ENCODE data around the gene BAZ2A. TPM values are rescaled to one million over a fixed set of nuclear protein-coding genes. Genes with fewer than 3 reads are reported as not detected.
"Not testable (repeated sequence)": the region's sequence is repeated elsewhere in the genome, so short reads cannot be mapped to it uniquely, and the experiment has no call there.

The BAZ2A gene
- polyA plus RNA-seq, 1 donor (not counting 4 experiments of a cell fraction or from before 2014, with no cell fraction given): 55.7 TPM

- H3K9me3 ChIP-seq (ENCODE audit: control insufficient read depth, low read depth, low read length): no peaks in the 10 kb centered on the region
- H3K36me3 ChIP-seq (ENCODE audit: control insufficient read depth in 2 of 2, extremely low read depth in 1 of 2, insufficient read depth in 2 of 2, low read length in 2 of 2): no peaks in the 10 kb centered on the region
- no peaks in the 10 kb centered on the region for H3K4me1 ChIP-seq (ENCODE audit: control insufficient read depth, extremely low read depth, insufficient read depth, low read length)
- H3K9me1 ChIP-seq (ENCODE audit: control insufficient read depth, extremely low read depth, insufficient read depth, low read length): no peaks in the 10 kb centered on the region
- TF ChIP-seq CTCF (optimal IDR thresholded peaks at IDR 0.05 in 1 of 3, IDR thresholded peaks at IDR 0.05 in 1 of 3, conservative IDR thresholded peaks at IDR 0.05 in 1 of 3; ENCODE audit: extremely low read depth in 1 of 3, insufficient read depth in 2 of 3, low read length in 3 of 3): no peak
- no peak for TF ChIP-seq EZH2 (IDR thresholded peaks at IDR 0.05; ENCODE audit: low read length)
- DNase-seq (ENCODE audit: low read depth, low spot score) (no peak), FAIRE-seq (no peak)
- H3K4me2 ChIP-seq (ENCODE audit: control insufficient read depth, extremely low read depth, insufficient read depth, low read depth, low read length): no peak overlapping the region
- dilution Hi-C loops (cut with MboI; ENCODE audit: extremely low pct_ligation_motif_present, low sequenced_read_pairs): no loop called here
- no peak overlapping the region for H3K27ac ChIP-seq (ENCODE audit: control insufficient read depth, insufficient read depth, low read length)
- H3K9ac ChIP-seq (ENCODE audit: control insufficient read depth, extremely low read depth, insufficient read depth, low read length): no peak overlapping the region
- no peak overlapping the region for H3K4me3 ChIP-seq (ENCODE audit: control insufficient read depth in 2 of 3, extremely low read depth in 1 of 3, insufficient read depth in 2 of 3, low read depth in 1 of 3, low read length in 3 of 3)
- H4K20me1 ChIP-seq (ENCODE audit: control insufficient read depth, extremely low read depth, insufficient read depth, low read length): no peaks in the 10 kb centered on the region
- H2AFZ ChIP-seq (ENCODE audit: control insufficient read depth, low read length): no peak overlapping the region
- H3K27me3 ChIP-seq (ENCODE audit: control insufficient read depth, extremely low read depth, insufficient read depth, low read length): no peaks in the 10 kb centered on the region
- no peaks in the 10 kb centered on the region for H3K79me2 ChIP-seq (ENCODE audit: control insufficient read depth, insufficient read depth, low read length)
Observed at GRCh38 chr12:56657416-56658379, 27.6 kb upstream of the BAZ2A start.

DNA sequence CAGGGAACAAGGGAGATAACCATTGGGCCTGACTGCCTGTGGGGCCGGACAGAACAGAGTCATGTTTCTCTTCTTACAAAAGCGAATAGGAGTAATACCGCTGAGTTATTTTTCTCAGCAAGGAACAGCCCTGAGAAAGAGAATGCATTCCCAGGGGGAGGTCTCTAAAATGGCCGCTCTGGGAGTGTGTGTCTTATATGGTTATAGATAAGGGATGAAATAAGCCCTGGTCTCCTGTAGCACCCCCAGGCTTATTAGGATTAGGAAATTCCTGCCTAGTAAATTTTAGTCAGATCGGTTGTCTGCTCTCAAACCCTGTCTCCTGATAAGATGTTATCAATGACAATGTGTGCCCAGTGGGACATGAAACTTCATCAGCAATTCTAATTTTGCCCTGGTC, 23.7 kb upstream of the BAZ2A start:
- H3K9me3 ChIP-seq (ENCODE audit: control insufficient read depth, low read depth, low read length); FAIRE-seq; H3K4me3 ChIP-seq (ENCODE audit: control insufficient read depth in 2 of 3, extremely low read depth in 1 of 3, insufficient read depth in 2 of 3, low read depth in 1 of 3, low read length in 3 of 3); H3K27me3 ChIP-seq (ENCODE audit: control insufficient read depth, extremely low read depth, insufficient read depth, low read length); H3K27ac ChIP-seq (ENCODE audit: control insufficient read depth, insufficient read depth, low read length); dilution Hi-C loops (cut with MboI; ENCODE audit: extremely low pct_ligation_motif_present, low sequenced_read_pairs); H3K4me2 ChIP-seq (ENCODE audit: control insufficient read depth, extremely low read depth, insufficient read depth, low read depth, low read length); H3K9me1 ChIP-seq (ENCODE audit: control insufficient read depth, extremely low read depth, insufficient read depth, low read length); H3K4me1 ChIP-seq (ENCODE audit: control insufficient read depth, extremely low read depth, insufficient read depth, low read length); H3K79me2 ChIP-seq (ENCODE audit: control insufficient read depth, insufficient read depth, low read length); H3K36me3 ChIP-seq (ENCODE audit: control insufficient read depth in 2 of 2, extremely low read depth in 1 of 2, insufficient read depth in 2 of 2, low read length in 2 of 2); DNase-seq (ENCODE audit: low read depth, low spot score); H3K9ac ChIP-seq (ENCODE audit: control insufficient read depth, extremely low read depth, insufficient read depth, low read length); H2AFZ ChIP-seq (ENCODE audit: control insufficient read depth, low read length); H4K20me1 ChIP-seq (ENCODE audit: control insufficient read depth, extremely low read depth, insufficient read depth, low read length): not testable (repeated sequence)

DNA sequence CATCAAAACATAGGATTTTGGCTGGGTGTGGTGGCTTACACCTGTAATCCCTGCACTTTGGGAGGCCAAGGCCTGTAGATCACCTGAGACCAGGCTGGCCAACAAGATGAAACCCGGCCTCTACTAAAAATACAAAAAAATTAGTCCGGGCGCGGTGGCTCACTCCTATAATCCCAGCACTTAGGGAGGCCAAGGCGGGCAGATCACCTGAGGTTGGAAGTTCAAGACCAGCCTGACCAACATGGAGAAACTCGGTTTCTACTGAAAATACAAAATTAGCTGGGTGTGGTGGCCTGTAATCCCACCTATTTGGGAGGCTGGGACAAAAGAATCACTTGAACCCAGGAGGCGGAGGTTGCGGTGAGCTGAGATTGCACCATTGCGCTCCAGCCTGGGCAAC, 17.9 kb upstream of the BAZ2A start:
- H3K9me1 ChIP-seq (ENCODE audit: control insufficient read depth, extremely low read depth, insufficient read depth, low read length); DNase-seq (ENCODE audit: low read depth, low spot score); H3K9me3 ChIP-seq (ENCODE audit: control insufficient read depth, low read depth, low read length); H2AFZ ChIP-seq (ENCODE audit: control insufficient read depth, low read length); H3K4me2 ChIP-seq (ENCODE audit: control insufficient read depth, extremely low read depth, insufficient read depth, low read depth, low read length); FAIRE-seq; dilution Hi-C loops (cut with MboI; ENCODE audit: extremely low pct_ligation_motif_present, low sequenced_read_pairs); H3K27me3 ChIP-seq (ENCODE audit: control insufficient read depth, extremely low read depth, insufficient read depth, low read length); H3K4me3 ChIP-seq (ENCODE audit: control insufficient read depth in 2 of 3, extremely low read depth in 1 of 3, insufficient read depth in 2 of 3, low read depth in 1 of 3, low read length in 3 of 3); H3K9ac ChIP-seq (ENCODE audit: control insufficient read depth, extremely low read depth, insufficient read depth, low read length); H4K20me1 ChIP-seq (ENCODE audit: control insufficient read depth, extremely low read depth, insufficient read depth, low read length); H3K27ac ChIP-seq (ENCODE audit: control insufficient read depth, insufficient read depth, low read length): not testable (repeated sequence)
- Histone ChIP-seq H3K79me2 (ENCODE audit: control insufficient read depth, insufficient read depth, low read length) (peaks cover 28% of the 10 kb centered on the region), H3K4me1 (ENCODE audit: control insufficient read depth, extremely low read depth, insufficient read depth, low read length) (peaks cover 13% of the 10 kb centered on the region), H3K36me3 (ENCODE audit: control insufficient read depth in 2 of 2, extremely low read depth in 1 of 2, insufficient read depth in 2 of 2, low read length in 2 of 2) (peaks cover 8 to 11% of the 10 kb centered on the region in 2 experiments)
